PC-3 (cell line): ENCODE data around the gene ANKRD1. TPM values are rescaled to one million over a fixed set of nuclear protein-coding genes. Genes with fewer than 3 reads are reported as not detected.
A peak's percentile ranks its signal among the peaks of the same experiment; 100 is the strongest.

Source experiments
- ATAC-seq: fragments of 200-7000 bp; cut with Tn5 transposase; 2 replicates; pipeline ENCODE4 v1.9.1; 2020; ENCODE audit warnings: mild to moderate bottlenecking, moderate library complexity
- BruUV-seq: library from RNA; stranded (reverse); fragments of 400-500 nt; replicated peaks from 2 replicates; lab custom pipeline; 2021; lab: Mats Ljungman, UMichigan
- CTCF ChIA-PET: fragments of 300-600 bp; sonication (Branson Sonifier 250); formaldehyde crosslinking; loops from one replicate; lab custom pipeline; 2022; ENCODE audit warnings: antibody characterized with exemption; lab: Charles Lee
- POLR2A ChIA-PET: fragments of 300-600 bp; sonication (Branson Sonifier 250); formaldehyde crosslinking; loops from one replicate; lab custom pipeline; 2022; ENCODE audit warnings: antibody characterized with exemption; ENCODE audit not compliant: unreplicated experiment; lab: Charles Lee
- DNase-seq: peaks from one replicate; pipeline ENCODE4 v3.0.0-alpha.2; 2015
- H2AFZ ChIP-seq: fragments of 300-600 bp; sonication (generic); 2 replicates; pipeline ENCODE4 v1.6.0; 2016; ENCODE audit warnings: antibody characterized with exemption, low read length
- H3F3A ChIP-seq: fragments of 300-600 bp; sonication (generic); one replicate; pipeline ENCODE4 v1.6.0; 2017; ENCODE audit warnings: antibody characterized with exemption, low read length, control low read depth, mild to moderate bottlenecking; ENCODE audit not compliant: unreplicated experiment
- H3K27ac ChIP-seq: fragments of 300-600 bp; sonication (generic); 2 replicates; pipeline ENCODE4 v1.5.1; 2016; ENCODE audit warnings: mild to moderate bottlenecking, low read length
- H3K27me3 ChIP-seq: fragments of 300-600 bp; sonication (generic); 2 replicates; pipeline ENCODE4 v1.6.1; 2016; ENCODE audit warnings: low read length, mixed read lengths
- H3K36me3 ChIP-seq: fragments of 300-600 bp; sonication (generic); 2 replicates; pipeline ENCODE4 v1.6.1; 2016; ENCODE audit warnings: low read depth, mixed run types, low read length, mixed read lengths
- H3K4me1 ChIP-seq: fragments of 300-600 bp; sonication (generic); 2 replicates; pipeline ENCODE4 v1.5.1; 2016; ENCODE audit warnings: low read length; ENCODE audit not compliant: insufficient read depth
- H3K4me2 ChIP-seq: fragments of 300-600 bp; sonication (generic); 2 replicates; pipeline ENCODE4 v1.6.0; 2016; ENCODE audit warnings: low read length
- H3K4me3 ChIP-seq: fragments of 300-600 bp; sonication (generic); 2 replicates; pipeline ENCODE4 v1.5.1; 2016; ENCODE audit warnings: mild to moderate bottlenecking, low read length, mixed read lengths
- H3K79me2 ChIP-seq: fragments of 300-600 bp; sonication (generic); 2 replicates; pipeline ENCODE4 v1.6.1; 2017; ENCODE audit warnings: low read length, mixed read lengths
- H3K9ac ChIP-seq: fragments of 300-600 bp; sonication (generic); 2 replicates; pipeline ENCODE4 v1.6.0; 2016; ENCODE audit warnings: mild to moderate bottlenecking, low read length
- H3K9me2 ChIP-seq: fragments of 300-600 bp; sonication (generic); replicated peaks from 2 replicates; pipeline ENCODE4 v1.6.1; 2016; ENCODE audit warnings: mixed run types, low read length, mixed read lengths
- H3K9me3 ChIP-seq: fragments of 300-600 bp; sonication (generic); 2 replicates; pipeline ENCODE4 v1.6.1; 2016; ENCODE audit warnings: low read length, mixed read lengths
- H4K20me1 ChIP-seq: fragments of 300-600 bp; sonication (generic); 2 replicates; pipeline ENCODE4 v1.6.1; 2016; ENCODE audit warnings: low read length, mixed read lengths
- CTCF ChIP-seq: fragments of 300-600 bp; sonication (generic); conservative IDR thresholded peaks from 2 replicates; pipeline ENCODE4 v1.5.1; 2017; ENCODE audit warnings: antibody characterized with exemption, low read depth, mild to moderate bottlenecking, low read length
- EZH2 ChIP-seq: fragments of 300-600 bp; sonication (generic); IDR thresholded peaks from one replicate; pipeline ENCODE4 v1.6.1; 2017; ENCODE audit warnings: antibody characterized with exemption, mild to moderate bottlenecking, low read length; ENCODE audit not compliant: unreplicated experiment
- EZH2phosphoT487 ChIP-seq: fragments of 300-600 bp; sonication (generic); IDR thresholded peaks from 2 replicates; pipeline ENCODE4 v1.6.1; 2018; ENCODE audit warnings: mild to moderate bottlenecking, antibody characterized with exemption, low read length, borderline replicate concordance
- intact Hi-C: fragments of 100-400 bp; cut with micrococcal nuclease; formaldehyde crosslinking; loops from 2 replicates; pipeline ENCODE4 v1.9.0; 2023
- total RNA-seq: library from RNA; depleted of rRNA; stranded (reverse); fragments of >200 nt; gene quantifications from 2 replicates; pipeline ENCODE4 v1.2.3, GENCODE V29; 2014

ANKRD1 gene
- total RNA-seq, 1 experiment from 2014 or later: 2.8 TPM

GRCh38 chr10:90969121-90969534, 48.2 kb upstream of the ANKRD1 start:
- Histone ChIP-seq H2AFZ (no peak overlapping the region), H3F3A (no peaks in the 10 kb centered on the region), H3K9me2 (no peaks in the 10 kb centered on the region), H3K4me3 (no peak overlapping the region; the same call in 1 of the 2 replicates), H3K9me3 (no peaks in the 10 kb centered on the region), H3K4me2 (peak overlapping the region; percentile 57), H3K27me3 (no peaks in the 10 kb centered on the region), H3K79me2 (no peaks in the 10 kb centered on the region), H3K9ac (peak overlapping the region; percentile 57), H3K4me1 (peaks cover 23% of the 10 kb centered on the region), H3K27ac (peak overlapping the region; percentile 90), H3K36me3 (no peaks in the 10 kb centered on the region), H4K20me1 (no peaks in the 10 kb centered on the region)
- peak; percentile 73 for DNase-seq
- ChIA-PET POLR2A (interaction anchor here (0.8 kb wide), 1 partner anchor 39 kb away, joined by 4 read pairs; no protein-coding TSS in a partner anchor), CTCF (interaction anchor here (0.5 to 2.2 kb wide), 6 partner anchors 57 to 329 kb away, joined by 3 to 22 read pairs (median 6); no protein-coding TSS in a partner anchor)
- BruUV-seq: no TSS peak
- TF ChIP-seq EZH2 (no peak), EZH2phosphoT487 (no peak), CTCF (no peak)
- intact Hi-C loops: loop anchor here (2.0 kb wide), 1 partner anchor 38 kb away; no protein-coding TSS in a partner anchor
- peak; percentile 59 for ATAC-seq

GRCh38 chr10:90968328-90969081, 47.6 kb upstream of the ANKRD1 start:
- intact Hi-C loops: loop anchor here (2.0 kb wide), 1 partner anchor 38 kb away; no protein-coding TSS in a partner anchor
- no peak overlapping the region for H3K9ac ChIP-seq
- no peaks in the 10 kb centered on the region for H3K27me3 ChIP-seq
- H3K9me3 ChIP-seq: no peaks in the 10 kb centered on the region
- no TSS peak for BruUV-seq
- H3K9me2 ChIP-seq: no peaks in the 10 kb centered on the region
- peak overlapping the region; percentile 90 for H3K27ac ChIP-seq
- peaks cover 23% of the 10 kb centered on the region for H3K4me1 ChIP-seq
- POLR2A ChIA-PET: no interaction called here
- no peak overlapping the region for H2AFZ ChIP-seq
- H3F3A ChIP-seq: no peaks in the 10 kb centered on the region
- H3K79me2 ChIP-seq: no peaks in the 10 kb centered on the region
- peak; percentile 90 for ATAC-seq
- H4K20me1 ChIP-seq: no peaks in the 10 kb centered on the region
- CTCF ChIA-PET: interaction anchor here (0.5 to 2.2 kb wide), 3 partner anchors 57 to 292 kb away, joined by 3 to 22 read pairs (median 9); no protein-coding TSS in a partner anchor
- no peaks in the 10 kb centered on the region for H3K36me3 ChIP-seq
- peak; percentile 82 for DNase-seq
- H3K4me2 ChIP-seq: peak overlapping the region; percentile 57
- TF ChIP-seq EZH2phosphoT487 (no peak), EZH2 (no peak), CTCF (no peak)
- no peak overlapping the region; the same call in 1 of the 2 replicates for H3K4me3 ChIP-seq

- peaks cover 23% of the 10 kb centered on the region for H3K4me1 ChIP-seq
- POLR2A ChIA-PET: no interaction called here
- intact Hi-C loops: loop anchor here (2.0 kb wide), 1 partner anchor 37 kb away; no protein-coding TSS in a partner anchor
- DNase-seq (no peak), ATAC-seq (no peak)
- H3K4me2 ChIP-seq: peak overlapping the region; percentile 57; the same call in 1 of the 2 replicates
- no peaks in the 10 kb centered on the region for H3F3A ChIP-seq
- H4K20me1 ChIP-seq: no peaks in the 10 kb centered on the region
- BruUV-seq: no TSS peak
- CTCF ChIA-PET: no interaction called here
- no peaks in the 10 kb centered on the region for H3K27me3 ChIP-seq
- no peaks in the 10 kb centered on the region for H3K9me3 ChIP-seq
- no peak overlapping the region for H2AFZ ChIP-seq
- no peaks in the 10 kb centered on the region for H3K9me2 ChIP-seq
- TF ChIP-seq EZH2 (no peak), CTCF (no peak), EZH2phosphoT487 (no peak)
- no peak overlapping the region for H3K4me3 ChIP-seq
- no peaks in the 10 kb centered on the region for H3K36me3 ChIP-seq
- H3K79me2 ChIP-seq: no peaks in the 10 kb centered on the region
- peak overlapping the region; percentile 90 for H3K27ac ChIP-seq
- H3K9ac ChIP-seq: no peak overlapping the region
Observed at GRCh38 chr10:90967865-90968264, 47.0 kb upstream of the ANKRD1 start.
